Activated T-helper 1 cell treated with Interleukin-2 at 50 U/mL for 16 hours (primary cell): ENCODE data around the gene MEGF6.

Experiments used
- DNase-seq: peaks from one replicate; pipeline ENCODE4 v3.0.0-alpha.2; 2020; ENCODE audit warnings: low read depth

Gene MEGF6

GRCh38 chr1:3468236-3469103, 142.8 kb downstream of the MEGF6 start:
- DNase-seq: no peak

DNA sequence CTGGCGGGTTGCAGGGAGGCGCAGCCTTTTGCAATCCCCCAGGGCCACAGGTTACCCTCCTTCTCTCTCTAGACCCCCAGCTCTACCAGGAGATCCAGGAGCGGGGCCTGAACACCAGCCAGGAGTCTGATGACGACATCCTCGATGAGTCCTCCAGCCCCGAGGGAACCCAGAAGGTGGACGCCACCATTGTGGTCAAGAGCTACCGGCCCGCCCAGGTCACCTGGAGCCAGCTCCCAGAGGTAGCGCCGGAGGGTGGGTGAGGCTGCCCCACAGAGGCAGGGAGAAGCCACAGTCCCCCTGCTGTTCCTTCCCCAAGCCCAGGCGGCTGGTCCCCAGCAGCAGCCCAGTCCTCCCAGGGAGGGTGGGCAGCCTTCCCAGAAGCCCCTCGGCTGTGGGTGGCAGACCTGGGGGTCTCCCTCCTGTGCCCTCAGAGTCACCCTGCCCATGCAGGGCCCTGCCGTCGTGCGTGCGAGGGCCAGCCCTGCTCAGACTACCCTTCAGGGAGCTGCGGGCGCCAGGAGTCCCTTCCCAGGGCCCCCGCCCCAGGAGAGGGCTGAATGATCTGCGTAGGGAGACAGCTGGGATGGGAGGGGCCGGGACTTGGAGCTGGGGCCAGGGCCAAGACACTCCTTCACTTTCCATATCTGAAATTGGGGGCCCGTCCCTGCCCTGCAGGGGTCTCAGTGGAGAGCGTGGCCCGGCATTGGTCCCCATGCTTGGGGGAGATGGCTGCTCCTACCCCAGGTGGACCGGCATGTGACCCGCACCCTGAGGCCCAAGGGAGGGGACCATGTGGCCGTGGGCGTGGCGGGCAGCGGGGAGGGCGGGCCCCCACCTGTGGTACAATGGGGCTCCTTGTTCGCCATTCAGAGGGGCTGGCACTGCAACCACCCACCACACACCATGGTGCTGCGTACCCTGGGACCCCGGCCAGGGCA, 143.9 kb downstream of the MEGF6 start:
- DNase-seq: no peak

DNA sequence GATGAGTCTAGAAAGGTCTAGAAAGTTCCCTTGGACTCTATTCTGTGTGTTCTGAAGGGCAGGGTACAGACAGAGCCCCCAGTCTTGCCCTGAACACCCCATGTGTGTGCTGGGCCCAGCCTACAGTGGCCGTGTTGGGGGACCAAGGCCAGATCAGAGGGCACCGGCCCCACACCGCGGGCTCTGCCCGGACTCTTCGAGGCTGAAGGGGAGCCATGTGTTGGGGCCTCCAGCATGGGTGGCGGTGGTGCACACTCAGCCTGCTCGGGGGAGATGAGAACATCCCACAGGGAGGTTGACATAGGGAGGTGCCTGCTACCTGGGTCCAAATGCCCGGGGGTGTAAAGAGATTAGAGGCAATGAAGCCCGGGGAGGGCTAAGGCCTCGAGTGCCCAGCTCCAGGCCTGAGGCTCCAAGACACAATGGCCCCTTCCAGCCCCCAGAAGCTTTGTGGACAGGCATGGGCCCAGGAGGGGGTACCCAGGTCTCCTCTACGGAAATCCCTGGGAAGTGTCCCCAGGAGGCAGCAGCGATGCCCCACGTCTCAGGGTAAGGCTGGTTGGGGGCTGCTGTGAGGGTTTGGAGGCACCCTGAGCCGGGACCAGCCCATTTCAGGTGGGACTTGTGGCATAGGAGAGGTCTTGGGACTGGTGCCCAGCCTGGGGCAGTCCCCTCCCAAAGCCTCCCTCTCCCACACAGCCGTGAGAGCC, 144.8 kb downstream of the MEGF6 start:
- DNase-seq: no peak

GRCh38 chr1:3465935-3466321, 145.4 kb downstream of the MEGF6 start:
- no peak for DNase-seq

DNA sequence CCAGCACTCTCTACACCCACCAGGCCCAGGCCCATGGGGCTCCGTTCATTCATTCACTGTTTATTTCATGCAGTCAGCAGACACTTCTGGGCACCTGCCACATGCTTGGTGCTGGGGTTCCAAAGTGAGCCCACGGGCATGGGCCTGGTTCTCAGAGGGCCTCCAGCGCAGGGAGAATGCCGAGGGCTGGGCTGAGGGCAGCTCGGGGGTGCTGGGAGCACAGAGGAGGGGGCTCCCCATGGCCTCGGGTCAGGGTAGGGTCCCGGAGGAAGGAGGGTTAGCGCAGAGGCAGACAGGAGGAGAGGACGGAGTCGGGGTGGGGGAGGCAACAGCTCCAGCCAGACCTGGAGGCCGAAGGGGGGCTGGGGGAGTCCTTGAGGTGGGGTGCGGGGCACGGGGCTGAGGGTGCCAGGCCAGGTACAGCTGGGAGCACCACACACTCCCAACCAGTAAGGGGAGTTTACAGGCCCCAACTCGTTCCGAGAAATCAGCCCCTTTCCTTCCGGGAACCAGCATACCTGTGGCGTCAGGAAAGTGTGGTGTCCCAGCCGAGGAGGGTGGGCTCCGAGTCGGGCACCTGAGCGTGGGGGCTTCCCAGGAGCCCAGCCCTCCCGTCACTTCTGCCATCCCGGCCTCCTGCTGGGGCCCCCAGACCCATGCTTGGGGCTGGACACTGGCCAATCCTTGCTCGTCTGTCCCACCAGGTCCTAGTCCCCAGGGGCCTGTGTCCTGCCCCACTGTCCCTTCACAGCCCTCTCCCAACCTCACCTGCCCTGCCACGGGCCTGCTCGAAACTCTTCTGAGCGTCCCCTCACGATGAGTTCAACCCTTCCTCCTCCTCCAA, 146.0 kb downstream of the MEGF6 start:
- no peak for DNase-seq

DNA sequence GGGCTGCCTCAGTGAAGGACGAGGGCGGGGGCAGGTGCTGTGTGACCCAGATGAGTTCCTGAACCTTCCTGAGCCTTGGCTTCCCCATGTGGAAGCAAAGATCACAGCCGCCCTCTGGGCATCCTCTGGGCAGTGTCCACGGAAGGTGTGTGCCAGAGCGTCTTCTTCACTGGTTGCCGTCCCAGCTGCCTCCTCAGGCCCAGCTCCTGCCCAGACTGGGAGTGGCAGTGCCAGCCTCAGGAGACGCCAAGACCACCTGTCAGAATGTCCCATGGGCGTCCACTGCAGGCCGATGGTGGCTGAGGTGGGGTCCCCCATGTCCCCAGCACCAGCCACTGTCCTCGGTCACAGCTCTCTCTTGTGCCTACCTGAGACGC, 146.7 kb downstream of the MEGF6 start:
- no peak for DNase-seq

- DNase-seq: no peak
These were observed 147.2 kb downstream of the MEGF6 start for GRCh38 chr1:3463891-3464648.

DNA sequence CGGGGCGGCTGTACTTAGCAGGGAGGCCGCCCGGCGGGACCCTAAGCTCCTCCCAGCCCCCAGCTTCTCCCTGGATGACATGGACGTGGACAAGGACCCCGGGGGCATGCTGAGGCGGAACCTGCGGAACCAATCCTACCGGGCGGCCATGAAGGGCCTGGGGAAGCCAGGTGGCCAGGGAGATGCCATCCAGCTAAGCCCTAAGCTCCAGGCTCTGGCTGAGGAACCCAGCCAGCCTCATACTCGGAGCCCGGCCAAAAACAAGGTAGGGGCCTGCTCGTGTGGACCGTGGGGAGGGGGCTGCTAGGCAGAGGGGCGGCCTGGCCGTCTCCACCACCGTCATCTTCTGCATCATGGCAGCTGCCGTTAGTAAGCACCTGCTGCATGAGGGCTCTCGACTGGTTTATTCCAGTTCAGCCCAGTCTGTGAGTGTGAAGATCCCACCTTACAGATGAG, 147.9 kb downstream of the MEGF6 start:
- DNase-seq: no peak

- no peak for DNase-seq
These were observed 148.3 kb downstream of the MEGF6 start for GRCh38 chr1:3463013-3463385.

GRCh38 chr1:3462356-3463012, 148.8 kb downstream of the MEGF6 start:
- DNase-seq: no peak

DNA sequence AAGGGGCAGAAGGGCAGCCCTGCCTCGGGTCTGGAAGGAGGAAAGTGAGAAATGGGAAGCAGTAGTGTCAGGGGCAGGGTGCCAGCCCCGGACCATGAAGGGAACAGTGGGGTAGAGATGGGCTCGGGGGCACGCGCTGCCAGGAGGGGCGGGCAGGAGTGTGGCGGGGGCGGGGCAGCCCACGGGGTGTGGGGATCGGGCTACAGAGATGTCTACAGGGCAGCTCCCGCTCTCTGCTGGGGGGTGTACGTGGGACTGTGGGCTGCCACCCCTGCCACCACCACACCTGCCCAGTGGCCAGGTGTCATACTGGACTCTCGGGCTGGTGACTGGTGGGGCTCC, 149.4 kb downstream of the MEGF6 start:
- DNase-seq: no peak

DNA sequence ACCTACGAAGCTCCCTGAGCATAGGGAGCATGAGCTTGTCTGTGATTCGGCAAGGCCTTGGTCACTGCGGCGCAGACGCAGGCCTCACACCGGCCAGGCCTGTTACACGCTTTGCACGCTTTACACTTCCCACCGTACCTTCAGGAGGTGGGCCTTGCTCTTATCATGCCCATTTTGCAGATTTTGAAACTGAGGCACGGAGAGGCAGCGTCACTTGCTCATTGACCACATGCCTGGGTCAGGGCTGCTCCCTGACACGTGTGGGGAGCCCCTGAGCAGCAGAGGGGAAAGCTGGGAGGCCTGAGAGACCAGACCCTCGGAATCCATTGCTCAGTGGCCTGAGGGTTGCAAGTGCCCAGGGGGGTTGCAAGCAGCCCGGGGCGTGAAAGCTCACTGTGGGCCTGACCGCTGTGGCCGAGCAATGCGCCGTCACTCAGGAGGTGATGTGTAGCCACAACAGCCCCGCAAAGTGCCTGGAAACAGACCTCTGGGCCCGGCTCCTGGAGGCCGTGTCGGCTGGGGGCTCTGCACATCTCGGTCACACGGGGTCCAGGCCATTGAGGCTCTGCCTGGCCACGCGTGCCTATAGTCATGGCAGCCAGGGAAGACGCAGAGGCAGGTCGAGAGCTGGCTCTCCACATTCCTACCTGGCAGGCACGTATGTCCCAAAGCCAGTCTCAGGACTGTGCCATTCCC, 149.9 kb downstream of the MEGF6 start:
- DNase-seq: no peak

DNA sequence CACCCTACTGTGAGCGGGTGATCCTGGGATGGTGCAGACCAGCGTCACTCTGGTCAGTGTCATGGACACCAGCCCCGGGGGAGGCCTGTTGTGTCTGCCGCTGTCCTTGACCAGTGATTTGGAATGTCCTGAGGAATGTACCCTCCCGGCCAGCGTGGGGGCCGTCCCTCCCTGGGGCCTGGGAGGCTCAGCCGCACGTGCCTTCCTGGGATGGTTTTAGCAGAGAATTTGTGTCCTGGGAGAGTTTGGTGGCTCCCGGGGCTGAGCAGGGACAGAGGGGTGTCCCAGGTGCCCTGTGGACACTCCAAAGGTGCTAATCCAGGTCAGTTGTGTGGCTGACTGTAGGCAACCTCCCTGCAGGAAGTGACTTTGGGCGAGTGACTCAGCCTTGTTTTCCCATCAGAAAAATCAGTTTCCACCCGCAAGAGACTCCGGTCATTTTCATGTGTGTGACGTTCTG, 150.6 kb downstream of the MEGF6 start:
- DNase-seq: no peak

GRCh38 chr1:3459940-3460671, 151.2 kb downstream of the MEGF6 start:
- no peak for DNase-seq

DNA sequence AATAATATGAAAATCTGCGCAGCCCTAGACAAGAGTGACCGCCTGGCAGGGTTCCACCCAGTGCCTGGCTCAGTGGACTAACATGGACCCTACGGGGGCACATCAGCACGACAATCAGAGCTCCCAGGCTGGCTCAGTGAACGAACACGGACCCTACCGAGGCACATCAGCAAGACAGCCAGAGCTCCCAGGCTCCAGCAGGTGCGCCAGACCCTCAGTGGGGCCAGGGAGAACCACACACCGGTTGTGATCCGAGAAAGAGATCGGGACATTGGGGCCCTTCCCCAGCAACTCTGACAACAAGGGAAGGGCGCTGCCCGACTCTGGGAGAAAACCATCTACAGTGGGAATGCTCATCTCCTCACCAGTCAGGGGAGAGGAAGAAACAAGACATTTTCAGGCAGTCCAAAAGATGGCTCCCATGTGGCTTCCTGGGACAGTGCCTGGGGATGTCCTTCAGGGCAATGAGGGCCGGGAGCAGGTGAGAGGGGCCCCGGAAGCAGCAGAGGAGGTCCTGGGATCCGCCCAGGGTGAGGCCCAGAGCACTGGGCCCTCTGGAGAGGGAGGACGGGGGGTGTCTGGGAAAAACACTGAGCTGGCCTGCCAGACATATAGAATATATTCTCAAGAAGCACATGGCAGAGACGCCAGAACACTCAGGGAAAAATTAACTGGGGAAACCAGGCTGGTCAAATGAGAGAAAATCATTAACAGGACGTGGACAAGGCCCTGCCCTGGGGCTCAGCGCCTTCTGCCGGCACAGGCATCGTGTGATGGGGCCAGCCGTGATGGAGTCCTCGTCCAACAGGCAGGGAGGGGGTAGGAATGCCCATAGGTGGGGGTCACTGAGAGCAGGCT, 152.0 kb downstream of the MEGF6 start:
- no peak for DNase-seq

DNA sequence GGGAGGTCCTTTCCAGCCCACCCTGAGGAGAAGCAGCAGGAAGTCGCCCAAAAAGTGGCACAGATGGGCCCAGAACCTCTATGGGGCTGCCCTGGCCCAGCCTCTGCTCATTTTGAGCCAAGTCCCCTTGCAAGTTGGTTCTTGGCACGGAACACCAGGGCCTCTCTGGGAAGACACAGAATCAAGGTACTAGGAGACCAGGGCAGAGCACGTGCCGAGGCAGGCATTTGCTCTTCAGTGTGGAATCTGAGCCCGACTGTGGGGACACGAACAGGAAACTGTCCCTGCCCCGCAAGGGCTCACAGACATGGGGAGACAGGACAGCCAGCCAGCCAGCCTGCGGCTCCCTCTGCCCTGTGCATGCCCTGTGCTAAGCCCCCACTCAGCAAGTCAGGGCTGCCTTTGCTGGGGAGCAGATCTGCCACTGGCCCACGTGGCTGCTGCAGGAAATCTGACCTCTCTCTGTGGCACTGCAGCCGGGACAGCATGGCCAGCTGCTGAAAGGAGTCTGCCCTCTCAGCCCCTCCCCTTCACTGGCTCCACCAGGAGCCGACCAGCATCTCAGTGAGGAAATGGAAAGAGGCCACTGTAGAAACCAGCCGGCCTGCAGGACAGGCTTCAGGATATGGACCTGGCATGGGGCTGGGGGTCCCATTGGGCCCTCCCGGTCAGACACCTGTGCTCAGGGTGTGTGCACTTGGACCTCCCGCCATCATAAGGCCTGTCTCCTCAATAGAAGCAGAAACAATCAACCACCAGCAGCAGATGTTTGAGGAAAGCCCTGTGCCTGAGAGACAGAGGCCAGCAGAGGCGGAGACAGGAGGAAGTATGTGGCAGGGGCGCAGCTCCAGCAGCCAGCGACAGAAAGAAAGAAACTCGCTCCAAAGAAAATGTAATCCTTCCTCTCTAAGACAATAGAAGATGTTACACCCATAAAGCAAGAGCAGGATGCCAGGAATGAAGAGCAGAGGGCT, 153.1 kb downstream of the MEGF6 start:
- no peak for DNase-seq
